ENCODE data around the gene LCAT.
"Not testable (repeated sequence)": the region's sequence is repeated elsewhere in the genome, so short reads cannot be mapped to it uniquely, and the experiment has no call there.

Gene LCAT

GRCh38 chr16:67931712-67932461 lies 12.0 kb downstream of the LCAT start, which contains the start of gene CTRL:
Gene CTRL, minus strand, starts transcription at chr16:67931862. Its CDS starts 10 bp downstream, at chr16:67931852.
- no peak for DNase-seq (ENCODE audit: low read depth)

GRCh38 chr16:67930678-67931211 lies 13.2 kb downstream of the LCAT start:
- DNase-seq (ENCODE audit: low read depth) = no peak

- no peak for DNase-seq (ENCODE audit: low read depth)
These were observed 13.7 kb downstream of the LCAT start for GRCh38 chr16:67930191-67930590.

- DNase-seq (ENCODE audit: low read depth) = peak; percentile 39
These were observed 15.2 kb downstream of the LCAT start for GRCh38 chr16:67928561-67929364.

- DNase-seq (ENCODE audit: low read depth) = no peak
These were observed 15.8 kb downstream of the LCAT start for GRCh38 chr16:67928147-67928546.

- DNase-seq (ENCODE audit: low read depth) = no peak
These were observed 16.6 kb downstream of the LCAT start for GRCh38 chr16:67927131-67927941.

GRCh38 chr16:67926181-67926750 lies 17.7 kb downstream of the LCAT start:
- DNase-seq (ENCODE audit: low read depth) = peak; percentile 53

- DNase-seq (ENCODE audit: low read depth) = no peak
These were observed 19.6 kb downstream of the LCAT start for GRCh38 chr16:67924140-67924906.

- DNase-seq (ENCODE audit: low read depth) = no peak
These were observed 20.4 kb downstream of the LCAT start for GRCh38 chr16:67923414-67924116.

- DNase-seq (ENCODE audit: low read depth) = no peak
These were observed 21.2 kb downstream of the LCAT start for GRCh38 chr16:67922740-67923139.

- no peak for DNase-seq (ENCODE audit: low read depth)
These were observed 21.7 kb downstream of the LCAT start for GRCh38 chr16:67922221-67922620.

- no peak for DNase-seq (ENCODE audit: low read depth)
These were observed 24.2 kb downstream of the LCAT start for GRCh38 chr16:67919622-67920221.

- DNase-seq (ENCODE audit: low read depth) = peak; percentile 34
These were observed 26.1 kb downstream of the LCAT start for GRCh38 chr16:67917852-67918236.

- DNase-seq (ENCODE audit: low read depth) = peak; percentile 59
These were observed 26.6 kb downstream of the LCAT start for GRCh38 chr16:67917140-67917851.

- no peak for DNase-seq (ENCODE audit: low read depth)
These were observed 27.8 kb downstream of the LCAT start for GRCh38 chr16:67915831-67916723.

GRCh38 chr16:67915496-67915769 lies 28.5 kb downstream of the LCAT start:
- DNase-seq (ENCODE audit: low read depth) = not testable (repeated sequence)

GRCh38 chr16:67914758-67915495 lies 29.0 kb downstream of the LCAT start:
- no peak for DNase-seq (ENCODE audit: low read depth)

- DNase-seq (ENCODE audit: low read depth) = peak; percentile 83
These were observed 33.8 kb downstream of the LCAT start for GRCh38 chr16:67910158-67910557.

All from fibroblast of gingiva (primary cell).